ENCODE data around the gene FAM53B. TPM values are rescaled to one million over a fixed set of nuclear protein-coding genes. Genes with fewer than 3 reads are reported as not detected.

FAM53B gene
- total RNA-seq, 2 donors from 2014 or later, result 43.3 to 45.2 TPM

GRCh38 chr10:124723826-124724225, 20.4 kb downstream of the FAM53B start:
- Histone ChIP-seq H3K9me3 (no peaks in the 10 kb centered on the region), H3K36me3 (no peaks in the 10 kb centered on the region), H3K4me3 (no peak overlapping the region), H3K9ac (ENCODE audit: low read depth in 2 of 2, low read length in 2 of 2) (peak overlapping the region; percentile 61 to 76), H3K27me3 (no peaks in the 10 kb centered on the region), H3K27ac (peak overlapping the region; percentile 67), H3K4me1 (peaks cover 61% of the 10 kb centered on the region)
- intact Hi-C loops (cut with DNase I), result no loop called here
- DNase-seq, result no peak
- TF ChIP-seq CTCF (IDR thresholded peaks at IDR 0.05), result no peak

- peak overlapping the region; percentile 61 to 76 for H3K9ac ChIP-seq (ENCODE audit: low read depth in 2 of 2, low read length in 2 of 2)
- no peak for DNase-seq
- no peak overlapping the region for H3K4me3 ChIP-seq
- peaks cover 63% of the 10 kb centered on the region for H3K4me1 ChIP-seq
- TF ChIP-seq CTCF (IDR thresholded peaks at IDR 0.05), result no peak
- no peaks in the 10 kb centered on the region for H3K9me3 ChIP-seq
- intact Hi-C loops (cut with DNase I), result no loop called here
- peak overlapping the region; percentile 67 for H3K27ac ChIP-seq
- H3K27me3 ChIP-seq, result no peaks in the 10 kb centered on the region
- H3K36me3 ChIP-seq, result no peaks in the 10 kb centered on the region
These were observed 21.1 kb downstream of the FAM53B start for GRCh38 chr10:124722798-124723783.

DNA sequence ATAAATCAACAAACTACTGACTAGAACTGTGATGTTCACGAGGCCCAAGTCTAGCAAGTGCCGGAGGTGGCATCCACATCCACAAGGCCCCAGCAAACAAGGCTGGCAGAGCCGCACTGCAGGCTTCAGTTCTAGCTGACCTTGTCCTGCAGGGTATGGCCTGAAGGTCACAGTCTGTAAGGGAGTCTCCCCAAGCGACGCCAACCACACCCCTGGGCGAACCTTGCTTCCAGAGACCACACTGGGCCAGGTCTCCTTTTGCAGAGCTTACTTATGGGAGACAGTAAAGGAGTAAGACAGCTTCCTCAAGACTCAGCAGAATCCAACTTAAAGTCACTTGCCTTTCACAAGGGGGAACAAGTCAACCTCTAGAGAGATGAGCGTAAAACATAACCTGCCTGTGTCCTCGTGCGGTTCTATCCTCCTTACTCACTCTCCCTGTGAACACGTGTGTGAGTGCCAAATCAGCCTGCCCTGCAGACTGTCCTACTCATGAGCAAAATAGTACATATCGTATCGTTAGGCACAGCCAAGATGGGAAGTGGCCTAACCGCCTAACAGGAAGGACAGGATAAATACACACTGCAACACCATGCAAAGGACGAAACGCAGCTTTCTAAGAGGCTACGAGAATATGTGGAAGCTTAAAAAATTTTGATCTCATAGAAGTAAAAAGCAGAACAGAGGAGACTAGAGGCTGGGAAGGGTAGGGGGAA, 22.7 kb downstream of the FAM53B start:
- Histone ChIP-seq H3K36me3 (no peaks in the 10 kb centered on the region), H3K4me1 (peaks cover 60% of the 10 kb centered on the region), H3K9ac (ENCODE audit: low read depth in 2 of 2, low read length in 2 of 2) (peak overlapping the region in 1 of 2 donors; percentile 71), H3K9me3 (no peaks in the 10 kb centered on the region), H3K27ac (peak overlapping the region; percentile 30), H3K4me3 (no peak overlapping the region), H3K27me3 (no peaks in the 10 kb centered on the region)
- TF ChIP-seq CTCF (IDR thresholded peaks at IDR 0.05), result no peak
- intact Hi-C loops (cut with DNase I), result no loop called here
- peak; percentile 38 for DNase-seq

GRCh38 chr10:124719213-124719851, 24.8 kb downstream of the FAM53B start:
- H3K4me1 ChIP-seq, result peaks cover 50% of the 10 kb centered on the region

More at GRCh38 chr10:124719213-124719851, 24.8 kb downstream of the FAM53B start:
- intact Hi-C loops (cut with DNase I), result no loop called here
- peak overlapping the region; percentile 71 for H3K27ac ChIP-seq
- H3K36me3 ChIP-seq, result no peaks in the 10 kb centered on the region
- DNase-seq, result peak; percentile 87
- H3K27me3 ChIP-seq, result no peaks in the 10 kb centered on the region
- no peaks in the 10 kb centered on the region for H3K9me3 ChIP-seq
- TF ChIP-seq CTCF (IDR thresholded peaks at IDR 0.05), result peak; percentile 56
- H3K4me3 ChIP-seq, result no peak overlapping the region
- peak overlapping the region; percentile 4 to 42 for H3K9ac ChIP-seq (ENCODE audit: low read depth in 2 of 2, low read length in 2 of 2)

Measured in colonic mucosa (tissue), 4 donors.